Muscle layer of duodenum (tissue), 2 donors: Measurements from ENCODE around the gene CLDN34.

Source experiments
- H3K27ac ChIP-seq: one replicate; pipeline ENCODE4 v1.7.0; 2013; ENCODE audit warnings: mild to moderate bottlenecking, low read length
- H3K27me3 ChIP-seq: one replicate; pipeline ENCODE4 v1.7.0; 2013; ENCODE audit warnings: low read depth, mild to moderate bottlenecking, control low read depth, low read length
- H3K36me3 ChIP-seq, 2 donors: one replicate each; pipeline ENCODE4 v1.7.0; 2013; ENCODE audit warnings: low read length in 2 of 2, control low read depth in 1 of 2, mild to moderate bottlenecking in 1 of 2; ENCODE audit not compliant: insufficient read depth in 2 of 2, control insufficient read depth in 1 of 2
- H3K4me1 ChIP-seq, 2 donors: one replicate each; pipeline ENCODE4 v1.7.0; 2013; ENCODE audit warnings: low read length in 2 of 2, mild to moderate bottlenecking in 2 of 2, control low read depth in 1 of 2, moderate library complexity in 1 of 2; ENCODE audit not compliant: insufficient read depth in 2 of 2, control insufficient read depth in 1 of 2
- H3K4me3 ChIP-seq, 2 donors: one replicate each; pipeline ENCODE4 v1.7.0; 2013; ENCODE audit warnings: low read length in 2 of 2, low read depth in 1 of 2, mild to moderate bottlenecking in 1 of 2
- H3K9me3 ChIP-seq, 2 donors: one replicate each; pipeline ENCODE4 v1.7.0; 2013; ENCODE audit warnings: low read length in 2 of 2, control low read depth in 1 of 2, mild to moderate bottlenecking in 1 of 2; ENCODE audit not compliant: control insufficient read depth in 1 of 2
- donor health status: healthy.

CLDN34 gene

GRCh38 chrX:10016519-10017132 is 49.5 kb downstream of the CLDN34 start:
- Histone ChIP-seq H3K4me1 (peaks cover 0 to 11% of the 10 kb centered on the region in 2 donors), H3K36me3 (no peaks in the 10 kb centered on the region), H3K27ac (peak overlapping the region; percentile 53), H3K27me3 (no peaks in the 10 kb centered on the region), H3K9me3 (no peaks in the 10 kb centered on the region), H3K4me3 (peak overlapping the region; percentile 55 to 66)

- Histone ChIP-seq H3K36me3 (no peaks in the 10 kb centered on the region), H3K27me3 (no peaks in the 10 kb centered on the region), H3K9me3 (no peaks in the 10 kb centered on the region), H3K4me3 (peak overlapping the region in 1 of 2 donors; percentile 66), H3K27ac (peak overlapping the region; percentile 53), H3K4me1 (peaks cover 0 to 20% of the 10 kb centered on the region in 2 donors)
These were observed 50.7 kb downstream of the CLDN34 start for GRCh38 chrX:10017872-10018271.
